Thoracic aorta (tissue), 2 donors: Measurements from ENCODE around the gene PLEKHS1. TPM values are rescaled to one million over a fixed set of nuclear protein-coding genes. Genes with fewer than 3 reads are reported as not detected.

Experiments used
- ATAC-seq: fragments of 150-250 bp; one replicate; pipeline ENCODE4 v1.8.0; 2017; ENCODE audit warnings: low read depth; ENCODE audit not compliant: insufficient number of reproducible peaks, low FRiP score
- DNase-seq: peaks from one replicate; pipeline ENCODE4 v3.0.0-alpha.2; 2020; ENCODE audit warnings: low spot score
- H3K27ac ChIP-seq, 2 donors: fragments of 200-600 bp; sonication (generic); 1 replicate in 1 of 2; 2 replicates in 1 of 2; pipeline ENCODE4 v1.5.1; 2016; ENCODE audit warnings: mild to moderate bottlenecking in 2 of 2, moderate library complexity in 2 of 2
- H3K27me3 ChIP-seq: fragments of 200-600 bp; sonication (generic); replicated peaks from 2 replicates; pipeline ENCODE4 v1.6.0; 2016; ENCODE audit warnings: mild to moderate bottlenecking; ENCODE audit not compliant: insufficient read depth
- H3K36me3 ChIP-seq: fragments of 200-600 bp; sonication (generic); one replicate; pipeline ENCODE4 v1.5.1; 2016
- H3K4me1 ChIP-seq, 2 donors: fragments of 200-600 bp; sonication (generic); 1 replicate in 1 of 2; 2 replicates in 1 of 2; pipeline versions ENCODE4 v1.5.1 to v1.6.0; 2016; ENCODE audit warnings: low read depth in 2 of 2, mild to moderate bottlenecking in 1 of 2; ENCODE audit not compliant: control insufficient read depth in 1 of 2
- H3K4me3 ChIP-seq: fragments of 200-600 bp; sonication (generic); 2 replicates; pipeline ENCODE4 v1.5.1; 2016; ENCODE audit warnings: mild to moderate bottlenecking
- H3K9me3 ChIP-seq: fragments of 200-600 bp; sonication (generic); 2 replicates; pipeline ENCODE4 v1.5.1; 2016
- total RNA-seq, 2 donors: library from RNA; depleted of rRNA; stranded (reverse); fragments of >200 nt; gene quantifications; one replicate each; pipeline versions ENCODE4 v1.1.0 to v1.2.3, GENCODE V29; 2016
- TF ChIP-seq, protein P1 (sequence below): fragments of 200-600 bp; sonication (generic); IDR thresholded peaks from one replicate; pipeline ENCODE4 v1.5.1; 2019; ENCODE audit warnings: antibody characterized with exemption

PLEKHS1 gene
- total RNA-seq, 2 donors from 2014 or later = 0.14 TPM; not detected in 1

DNA sequence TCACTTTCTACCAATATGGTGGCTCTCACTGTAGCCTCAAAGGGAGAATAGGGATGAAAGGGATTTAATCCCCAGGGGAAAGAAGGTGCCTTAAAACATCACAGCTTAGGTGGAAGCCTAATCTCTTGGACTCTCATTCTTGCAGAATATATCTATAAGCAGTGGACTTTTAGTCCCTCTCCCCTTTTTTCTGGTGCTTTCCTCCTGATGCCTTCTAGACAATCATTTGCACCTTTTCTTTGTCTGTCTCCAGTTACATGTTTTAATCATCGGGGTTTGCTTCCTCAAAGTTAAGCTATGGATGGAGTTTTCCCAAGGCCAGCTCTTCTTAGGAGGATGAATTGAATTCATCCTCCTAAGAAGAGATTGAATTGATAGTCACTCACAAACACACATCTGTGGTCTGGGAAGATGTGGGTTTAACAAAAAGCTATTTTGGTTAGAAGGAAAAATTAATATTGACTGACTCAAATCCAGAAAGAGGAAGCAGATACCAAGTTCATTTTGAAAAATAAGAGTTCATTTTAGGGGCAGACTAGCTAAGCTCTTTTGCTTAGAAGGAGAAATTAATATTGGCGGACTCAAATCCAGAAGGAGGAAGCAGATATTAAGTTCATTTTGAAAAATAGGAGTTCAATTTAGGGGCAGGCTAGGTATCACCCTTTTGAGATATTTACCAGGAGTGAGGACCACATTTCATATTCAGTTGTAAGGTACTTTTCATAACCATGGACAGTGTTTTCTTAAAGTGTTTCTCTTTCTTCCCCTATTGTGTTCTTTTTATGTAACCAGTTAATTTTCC lies 35.2 kb upstream of the PLEKHS1 start:
- no peak overlapping the region for H3K27ac ChIP-seq
- H3K27me3 ChIP-seq = no peaks in the 10 kb centered on the region
- H3K4me1 ChIP-seq = peaks cover 0 to under 1% of the 10 kb centered on the region in 2 donors
- no peak for DNase-seq
- TF ChIP-seq, protein P1, sequence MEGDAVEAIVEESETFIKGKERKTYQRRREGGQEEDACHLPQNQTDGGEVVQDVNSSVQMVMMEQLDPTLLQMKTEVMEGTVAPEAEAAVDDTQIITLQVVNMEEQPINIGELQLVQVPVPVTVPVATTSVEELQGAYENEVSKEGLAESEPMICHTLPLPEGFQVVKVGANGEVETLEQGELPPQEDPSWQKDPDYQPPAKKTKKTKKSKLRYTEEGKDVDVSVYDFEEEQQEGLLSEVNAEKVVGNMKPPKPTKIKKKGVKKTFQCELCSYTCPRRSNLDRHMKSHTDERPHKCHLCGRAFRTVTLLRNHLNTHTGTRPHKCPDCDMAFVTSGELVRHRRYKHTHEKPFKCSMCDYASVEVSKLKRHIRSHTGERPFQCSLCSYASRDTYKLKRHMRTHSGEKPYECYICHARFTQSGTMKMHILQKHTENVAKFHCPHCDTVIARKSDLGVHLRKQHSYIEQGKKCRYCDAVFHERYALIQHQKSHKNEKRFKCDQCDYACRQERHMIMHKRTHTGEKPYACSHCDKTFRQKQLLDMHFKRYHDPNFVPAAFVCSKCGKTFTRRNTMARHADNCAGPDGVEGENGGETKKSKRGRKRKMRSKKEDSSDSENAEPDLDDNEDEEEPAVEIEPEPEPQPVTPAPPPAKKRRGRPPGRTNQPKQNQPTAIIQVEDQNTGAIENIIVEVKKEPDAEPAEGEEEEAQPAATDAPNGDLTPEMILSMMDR = no peak
- peaks cover under 1% of the 10 kb centered on the region for H3K36me3 ChIP-seq
- no peaks in the 10 kb centered on the region for H3K9me3 ChIP-seq
- no peak for ATAC-seq
- no peak overlapping the region for H3K4me3 ChIP-seq

GRCh38 chr10:113718969-113719822 lies 32.3 kb upstream of the PLEKHS1 start:
- TF ChIP-seq, protein P1 = no peak
- no peaks in the 10 kb centered on the region for H3K9me3 ChIP-seq
- no peak for ATAC-seq

GRCh38 chr10:113720386-113720785 lies 31.1 kb upstream of the PLEKHS1 start:
- no peaks in the 10 kb centered on the region for H3K9me3 ChIP-seq
- no peak for ATAC-seq
- no peak overlapping the region for H3K4me3 ChIP-seq

More at GRCh38 chr10:113718969-113719822, 32.3 kb upstream of the PLEKHS1 start:
- Histone ChIP-seq H3K27me3 (no peaks in the 10 kb centered on the region), H3K27ac (no peak overlapping the region), H3K4me3 (no peak overlapping the region), H3K36me3 (peaks cover 10% of the 10 kb centered on the region), H3K4me1 (no peaks in the 10 kb centered on the region)
- DNase-seq = no peak

DNA sequence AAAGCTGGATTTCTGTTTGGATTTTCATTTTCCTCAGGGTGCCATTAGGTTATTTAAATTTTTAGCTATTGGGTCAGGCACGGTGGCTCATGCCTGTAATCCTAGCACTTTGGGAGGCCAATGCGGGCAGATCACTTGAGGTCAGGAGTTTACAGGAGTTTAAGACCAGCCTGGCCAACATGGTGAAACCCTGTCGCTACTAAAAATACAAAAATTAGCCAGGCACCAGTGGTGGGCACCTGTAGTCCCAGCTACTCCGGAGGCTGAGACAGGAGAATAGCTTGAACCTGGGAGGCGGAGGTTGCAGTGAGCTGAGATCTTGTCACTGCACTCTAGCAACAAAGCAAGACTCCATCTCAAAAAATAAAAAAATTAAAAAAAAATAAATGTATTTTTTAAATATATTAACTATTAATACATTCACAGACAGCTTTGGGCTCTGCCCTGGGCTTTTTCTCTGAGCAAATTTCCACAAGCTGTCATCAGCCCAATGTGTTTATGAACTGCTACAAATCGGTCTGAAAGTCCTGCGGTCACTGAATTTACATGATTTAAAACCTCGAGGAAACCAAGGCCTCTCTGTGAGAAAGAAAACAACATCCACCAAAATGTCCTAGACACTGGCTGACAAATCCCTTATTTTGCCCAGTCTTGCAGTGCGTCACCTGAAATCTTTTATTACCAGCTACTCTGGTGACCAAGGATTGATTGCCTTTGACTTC lies 19.2 kb upstream of the PLEKHS1 start:
- Histone ChIP-seq H3K9me3 (no peaks in the 10 kb centered on the region), H3K4me1 (peaks cover 0 to 10% of the 10 kb centered on the region in 2 donors), H3K27ac (no peak overlapping the region), H3K36me3 (peaks cover 14% of the 10 kb centered on the region), H3K4me3 (no peak overlapping the region), H3K27me3 (no peaks in the 10 kb centered on the region)
- no peak for ATAC-seq
- no peak for DNase-seq
- TF ChIP-seq, protein P1 = no peak

More at GRCh38 chr10:113720386-113720785, 31.1 kb upstream of the PLEKHS1 start:
- H3K4me1 ChIP-seq = no peaks in the 10 kb centered on the region
- TF ChIP-seq, protein P1 = no peak
- no peak overlapping the region for H3K27ac ChIP-seq
- peaks cover 17% of the 10 kb centered on the region for H3K36me3 ChIP-seq
- no peak for DNase-seq
- no peaks in the 10 kb centered on the region for H3K27me3 ChIP-seq
